Fibroblast of pulmonary artery (primary cell): ENCODE data around the gene CDC42BPA.

ENCODE experiments used
- DNase-seq: peaks from one replicate; pipeline ENCODE4 v3.0.0-alpha.2; 2010; ENCODE audit warnings: low read depth
- H3K4me3 ChIP-seq: replicated peaks from 2 replicates; pipeline ENCODE4 v1.5.1; 2011; ENCODE audit warnings: low read depth, mild to moderate bottlenecking, control low read depth, low read length, moderate library complexity
- CTCF ChIP-seq: IDR thresholded peaks from 2 replicates; pipeline ENCODE4 v1.5.1; 2011; ENCODE audit warnings: mild to moderate bottlenecking, control low read depth, low read length, inconsistent platforms; ENCODE audit errors: missing control alignments

The CDC42BPA gene

GRCh38 chr1:226981838-226982237, 336.5 kb downstream of the CDC42BPA start:
- no peak overlapping the region for H3K4me3 ChIP-seq
- DNase-seq, result no peak
- no peak for TF ChIP-seq CTCF

GRCh38 chr1:226981386-226981817, 336.9 kb downstream of the CDC42BPA start:
- TF ChIP-seq CTCF, result no peak
- DNase-seq, result no peak

GRCh38 chr1:226980565-226981385, 337.5 kb downstream of the CDC42BPA start:
- no peak for TF ChIP-seq CTCF
- DNase-seq, result no peak
- H3K4me3 ChIP-seq, result no peak overlapping the region

More at GRCh38 chr1:226981386-226981817, 336.9 kb downstream of the CDC42BPA start:
- no peak overlapping the region for H3K4me3 ChIP-seq

- no peak for DNase-seq
- H3K4me3 ChIP-seq, result no peak overlapping the region
- no peak for TF ChIP-seq CTCF
These were observed 338.2 kb downstream of the CDC42BPA start for GRCh38 chr1:226980122-226980560.

GRCh38 chr1:226979517-226980121, 338.7 kb downstream of the CDC42BPA start:
- no peak for DNase-seq
- TF ChIP-seq CTCF, result no peak
- H3K4me3 ChIP-seq, result no peak overlapping the region

- DNase-seq, result no peak
These were observed 339.2 kb downstream of the CDC42BPA start for GRCh38 chr1:226979115-226979516.

More at GRCh38 chr1:226979115-226979516, 339.2 kb downstream of the CDC42BPA start:
- no peak overlapping the region for H3K4me3 ChIP-seq
- no peak for TF ChIP-seq CTCF
